ENCODE results near the gene NAV2. TPM values are rescaled to one million over a fixed set of nuclear protein-coding genes. Genes with fewer than 3 reads are reported as not detected.
"Not testable (repeated sequence)": the region's sequence is repeated elsewhere in the genome, so short reads cannot be mapped to it uniquely, and the experiment has no call there.

The NAV2 gene
- total RNA-seq, 1 experiment from 2014 or later, result 8.8 TPM

- DNase-seq (ENCODE audit: low spot score), result no peak
These were observed 368.7 kb downstream of the NAV2 start for GRCh38 chr11:20081336-20081735.

- DNase-seq (ENCODE audit: low spot score), result not testable (repeated sequence)
These were observed 371.2 kb downstream of the NAV2 start for GRCh38 chr11:20083877-20084276.

- no peak for DNase-seq (ENCODE audit: low spot score)
These were observed 372.5 kb downstream of the NAV2 start for GRCh38 chr11:20084921-20085814.

GRCh38 chr11:20085918-20086317, 373.3 kb downstream of the NAV2 start:
- no peak for DNase-seq (ENCODE audit: low spot score)

GRCh38 chr11:20087118-20087521, 374.5 kb downstream of the NAV2 start:
- no peak for DNase-seq (ENCODE audit: low spot score)

- DNase-seq (ENCODE audit: low spot score), result no peak
These were observed 376.0 kb downstream of the NAV2 start for GRCh38 chr11:20088397-20089225.

- DNase-seq (ENCODE audit: low spot score), result no peak
These were observed 376.7 kb downstream of the NAV2 start for GRCh38 chr11:20089367-20089766.

GRCh38 chr11:20089796-20090653, 377.4 kb downstream of the NAV2 start:
- DNase-seq (ENCODE audit: low spot score), result no peak

GRCh38 chr11:20090654-20091374, 378.2 kb downstream of the NAV2 start:
- DNase-seq (ENCODE audit: low spot score), result no peak

- DNase-seq (ENCODE audit: low spot score), result peak; percentile 46
These were observed 381.1 kb downstream of the NAV2 start for GRCh38 chr11:20093775-20094174.

- no peak for DNase-seq (ENCODE audit: low spot score)
These were observed 382.6 kb downstream of the NAV2 start for GRCh38 chr11:20095189-20095588.

- DNase-seq (ENCODE audit: low spot score), result peak; percentile 91
These were observed 384.9 kb downstream of the NAV2 start for GRCh38 chr11:20097319-20098221.

GRCh38 chr11:20099527-20099926, 386.9 kb downstream of the NAV2 start:
- no peak for DNase-seq (ENCODE audit: low spot score)

- peak; percentile 23 for DNase-seq (ENCODE audit: low spot score)
These were observed 389.8 kb downstream of the NAV2 start for GRCh38 chr11:20102397-20102796.

- no peak for DNase-seq (ENCODE audit: low spot score)
These were observed 390.6 kb downstream of the NAV2 start for GRCh38 chr11:20103281-20103680.

- no peak for DNase-seq (ENCODE audit: low spot score)
These were observed 392.8 kb downstream of the NAV2 start for GRCh38 chr11:20105427-20105826.

- DNase-seq (ENCODE audit: low spot score), result peak; percentile 57
These were observed 397.3 kb downstream of the NAV2 start for GRCh38 chr11:20109731-20110445.

- DNase-seq (ENCODE audit: low spot score), result peak; percentile 94
These were observed 398.5 kb downstream of the NAV2 start for GRCh38 chr11:20110908-20111669.

- no peak for DNase-seq (ENCODE audit: low spot score)
These were observed 399.2 kb downstream of the NAV2 start for GRCh38 chr11:20111871-20112270.

Measured in A172 (cell line).